Measurements from ENCODE around the gene MSI2.

GRCh38 chr17:57517273-57517631 lies 260.9 kb downstream of the MSI2 start:
- no peak for TF ChIP-seq CTCF (conservative IDR thresholded peaks at IDR 0.05; ENCODE audit: low read length)
- TF ChIP-seq EZH2phosphoT487 (IDR thresholded peaks at IDR 0.05; ENCODE audit: borderline replicate concordance), result no peak
